ENCODE results near the gene MICU2. TPM values are rescaled to one million over a fixed set of nuclear protein-coding genes. Genes with fewer than 3 reads are reported as not detected.

The MICU2 gene
- total RNA-seq, 6 experiments from 2014 or later = 31.3 to 37.1 (median 33.9) TPM

GRCh38 chr13:21486322-21486721, 117.6 kb downstream of the MICU2 start:
- Mint-ChIP-seq H3K27ac (no peak overlapping the region), H3K27me3 (ENCODE audit: insufficient read depth) (no peaks in the 10 kb centered on the region; the same call in 1 of the 2 replicates), H3K4me3 (no peak overlapping the region), H3K9me3 (peaks cover 18% of the 10 kb centered on the region), H3K4me1 (ENCODE audit: low read depth) (peaks cover 3% of the 10 kb centered on the region), H3K36me3 (ENCODE audit: low read depth) (peaks cover 31% of the 10 kb centered on the region)
- peak; percentile 3 for DNase-seq
- TF ChIP-seq, protein P1, sequence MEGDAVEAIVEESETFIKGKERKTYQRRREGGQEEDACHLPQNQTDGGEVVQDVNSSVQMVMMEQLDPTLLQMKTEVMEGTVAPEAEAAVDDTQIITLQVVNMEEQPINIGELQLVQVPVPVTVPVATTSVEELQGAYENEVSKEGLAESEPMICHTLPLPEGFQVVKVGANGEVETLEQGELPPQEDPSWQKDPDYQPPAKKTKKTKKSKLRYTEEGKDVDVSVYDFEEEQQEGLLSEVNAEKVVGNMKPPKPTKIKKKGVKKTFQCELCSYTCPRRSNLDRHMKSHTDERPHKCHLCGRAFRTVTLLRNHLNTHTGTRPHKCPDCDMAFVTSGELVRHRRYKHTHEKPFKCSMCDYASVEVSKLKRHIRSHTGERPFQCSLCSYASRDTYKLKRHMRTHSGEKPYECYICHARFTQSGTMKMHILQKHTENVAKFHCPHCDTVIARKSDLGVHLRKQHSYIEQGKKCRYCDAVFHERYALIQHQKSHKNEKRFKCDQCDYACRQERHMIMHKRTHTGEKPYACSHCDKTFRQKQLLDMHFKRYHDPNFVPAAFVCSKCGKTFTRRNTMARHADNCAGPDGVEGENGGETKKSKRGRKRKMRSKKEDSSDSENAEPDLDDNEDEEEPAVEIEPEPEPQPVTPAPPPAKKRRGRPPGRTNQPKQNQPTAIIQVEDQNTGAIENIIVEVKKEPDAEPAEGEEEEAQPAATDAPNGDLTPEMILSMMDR (IDR thresholded peaks at IDR 0.05) = no peak

- TF ChIP-seq, protein P1 (IDR thresholded peaks at IDR 0.05) = no peak
- Mint-ChIP-seq H3K36me3 (ENCODE audit: low read depth) (peaks cover 12% of the 10 kb centered on the region), H3K4me3 (no peak overlapping the region), H3K27me3 (ENCODE audit: insufficient read depth) (no peaks in the 10 kb centered on the region; the same call in none of the 2 replicates), H3K27ac (no peak overlapping the region), H3K9me3 (peaks cover 18% of the 10 kb centered on the region), H3K4me1 (ENCODE audit: low read depth) (peaks cover 22% of the 10 kb centered on the region)
- DNase-seq = no peak
Observed at GRCh38 chr13:21483748-21484147, 120.2 kb downstream of the MICU2 start.

- TF ChIP-seq, protein P1 (IDR thresholded peaks at IDR 0.05) = no peak
- H3K36me3 Mint-ChIP-seq (ENCODE audit: low read depth) = peaks cover 5% of the 10 kb centered on the region; the same call in 1 of the 2 replicates
- peaks cover 33% of the 10 kb centered on the region for H3K4me1 Mint-ChIP-seq (ENCODE audit: low read depth)
- no peaks in the 10 kb centered on the region; the same call in none of the 2 replicates for H3K27me3 Mint-ChIP-seq (ENCODE audit: insufficient read depth)
- peaks cover 6% of the 10 kb centered on the region for H3K9me3 Mint-ChIP-seq
- H3K4me3 Mint-ChIP-seq = no peak overlapping the region
- peak; percentile 38 for DNase-seq
- no peak overlapping the region for H3K27ac Mint-ChIP-seq
Observed at GRCh38 chr13:21481359-21481758, 122.6 kb downstream of the MICU2 start.

DNA sequence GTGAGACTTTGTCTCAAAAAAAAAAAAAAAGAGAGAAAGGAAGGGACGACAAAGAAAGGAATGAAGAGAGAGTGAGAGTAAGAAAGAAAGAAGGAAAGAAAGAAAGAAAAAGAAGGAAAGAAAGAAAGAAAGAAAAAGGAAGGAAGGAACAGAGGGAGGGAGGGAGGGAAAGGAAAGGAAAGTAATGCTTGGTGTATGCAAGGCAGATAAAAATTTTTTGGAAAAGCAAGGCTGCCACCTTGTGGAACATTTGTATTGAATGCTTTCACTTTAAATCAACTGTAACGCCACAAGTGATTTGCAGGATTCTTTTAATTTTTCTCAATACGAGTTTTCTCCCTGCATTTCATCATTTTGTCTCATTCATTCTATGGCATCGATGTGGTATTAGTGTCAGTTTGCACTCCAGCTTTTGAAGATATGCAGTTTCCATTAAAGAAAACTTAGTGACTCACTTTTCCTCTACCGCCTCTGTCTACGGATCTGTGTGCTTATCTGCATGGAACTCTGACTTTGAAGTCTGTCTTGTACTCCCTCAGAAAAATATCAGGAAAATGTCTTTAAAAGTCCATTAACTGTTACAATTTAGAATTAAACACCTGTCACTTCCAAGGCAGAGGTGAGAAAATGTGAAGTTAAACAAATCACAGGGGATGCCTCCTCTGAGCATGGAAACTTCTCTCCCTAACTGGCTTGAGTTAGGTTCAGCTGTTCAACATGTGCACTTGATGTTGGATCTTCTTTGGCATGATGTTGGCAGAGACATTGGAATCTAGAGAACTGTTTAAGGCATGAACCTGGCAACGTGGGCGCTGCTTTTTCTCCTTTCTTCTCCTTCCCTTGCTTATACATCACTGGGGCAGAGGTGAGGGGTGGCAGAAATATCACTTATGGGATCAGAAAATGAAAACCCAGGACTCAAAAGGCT, 124.8 kb downstream of the MICU2 start:
- H3K4me1 Mint-ChIP-seq (ENCODE audit: low read depth) = peaks cover 33% of the 10 kb centered on the region
- no peaks in the 10 kb centered on the region for H3K36me3 Mint-ChIP-seq (ENCODE audit: low read depth)
- TF ChIP-seq, protein P1 (IDR thresholded peaks at IDR 0.05) = peak; percentile 84
- no peaks in the 10 kb centered on the region; the same call in none of the 2 replicates for H3K27me3 Mint-ChIP-seq (ENCODE audit: insufficient read depth)
- H3K4me3 Mint-ChIP-seq = peak overlapping the region; percentile 82
- no peaks in the 10 kb centered on the region for H3K9me3 Mint-ChIP-seq
- DNase-seq = peak; percentile 70
- peak overlapping the region; percentile 69 for H3K27ac Mint-ChIP-seq

DNA sequence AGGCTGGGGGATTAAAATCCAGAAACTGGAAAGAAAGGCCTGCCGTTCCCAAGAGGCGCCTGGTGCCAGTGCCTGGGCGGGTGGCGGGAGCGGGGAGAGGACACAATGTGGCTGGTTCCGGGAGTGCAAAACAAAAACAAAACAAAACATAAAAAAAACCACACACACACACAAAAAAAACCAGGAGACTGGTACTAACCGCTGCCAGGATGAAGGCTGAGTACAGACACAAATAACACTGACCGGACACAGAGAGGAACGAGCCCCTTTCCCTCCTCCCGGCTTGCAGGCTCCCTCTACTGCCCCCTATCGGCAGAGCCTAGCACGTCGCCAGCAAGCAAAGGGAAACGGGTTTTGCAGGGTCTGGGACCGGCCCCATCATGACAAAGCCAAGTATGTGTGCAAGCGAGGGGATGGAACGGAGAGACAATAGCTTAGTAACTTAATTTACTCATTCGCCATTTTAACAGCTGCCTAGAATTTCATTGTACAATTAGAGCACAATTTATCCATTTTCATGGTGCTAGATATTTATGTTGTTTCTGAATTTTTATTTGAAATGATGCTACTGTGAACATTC, 127.0 kb downstream of the MICU2 start:
- Mint-ChIP-seq H3K4me1 (ENCODE audit: low read depth) (peaks cover 33% of the 10 kb centered on the region), H3K9me3 (no peaks in the 10 kb centered on the region), H3K27ac (peak overlapping the region; percentile 66), H3K36me3 (ENCODE audit: low read depth) (no peaks in the 10 kb centered on the region), H3K27me3 (ENCODE audit: insufficient read depth) (no peaks in the 10 kb centered on the region; the same call in none of the 2 replicates), H3K4me3 (peak overlapping the region; percentile 89)
- TF ChIP-seq, protein P1 (IDR thresholded peaks at IDR 0.05) = peak; percentile 99
- peak; percentile 59 for DNase-seq

All from HFFc6 (cell line).